IgD-negative memory B cell (primary cell): ENCODE measurements around the gene PACSIN1. TPM values are rescaled to one million over a fixed set of nuclear protein-coding genes. Genes with fewer than 3 reads are reported as not detected.

ENCODE experiments used
- H3K27ac Mint-ChIP-seq, 3 donors: one replicate each; pipeline ENCODE4 v1.8.0; 2020 to 2022; ENCODE audit warnings: mild to moderate bottlenecking in 3 of 3, mixed read lengths in 3 of 3, moderate library complexity in 1 of 3
- H3K27me3 Mint-ChIP-seq: one replicate; pipeline ENCODE4 v1.8.0; 2021; ENCODE audit warnings: mixed read lengths
- H3K36me3 Mint-ChIP-seq: one replicate; pipeline ENCODE4 v1.8.0; 2020; ENCODE audit warnings: mild to moderate bottlenecking, mixed read lengths
- H3K4me1 Mint-ChIP-seq, 3 donors: one replicate each; pipeline ENCODE4 v1.8.0; 2020 to 2022; ENCODE audit warnings: mixed read lengths in 3 of 3, mild to moderate bottlenecking in 1 of 3
- H3K4me3 Mint-ChIP-seq, 4 donors: one replicate each; pipeline ENCODE4 v1.8.0; 2020 to 2022; ENCODE audit warnings: mild to moderate bottlenecking in 4 of 4, mixed read lengths in 4 of 4, moderate library complexity in 3 of 4
- H3K9me3 Mint-ChIP-seq, 3 donors: one replicate each; pipeline ENCODE4 v1.8.0; 2020 to 2021; ENCODE audit warnings: mixed read lengths in 3 of 3, mild to moderate bottlenecking in 1 of 3
- polyA plus RNA-seq: library from polyadenylated mRNA; unstranded; fragments of 300-500 nt; fragmentation: Illumina TruSeq; gene quantifications from one replicate; pipeline ENCODE4 v1.2.3, GENCODE V29; 2021

Gene PACSIN1
- polyA plus RNA-seq, 1 donor from 2014 or later, result not detected

DNA sequence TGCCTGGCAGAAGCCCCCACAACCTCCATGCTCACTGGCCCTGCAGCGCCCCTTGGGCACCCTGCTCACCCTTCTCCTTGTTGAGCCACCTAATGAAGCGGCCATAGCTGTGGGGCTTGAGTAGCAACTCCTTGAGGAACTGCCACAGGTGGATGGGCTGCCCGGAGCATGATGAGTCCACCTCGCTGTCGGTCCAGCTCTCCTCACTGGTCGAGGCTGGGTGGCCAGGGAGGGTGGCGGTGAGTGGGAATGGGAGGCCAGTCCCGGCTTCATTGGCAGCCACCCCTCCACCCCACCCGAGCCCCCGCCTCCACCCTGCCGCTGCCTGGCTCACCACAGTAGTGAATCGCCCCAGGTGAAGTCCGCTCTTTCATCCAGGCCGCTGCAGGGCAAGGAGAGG is 73.3 kb downstream of the PACSIN1 start:
- Mint-ChIP-seq H3K4me1 (no peaks in the 10 kb centered on the region), H3K36me3 (no peaks in the 10 kb centered on the region), H3K27me3 (peaks cover 4% of the 10 kb centered on the region), H3K9me3 (no peaks in the 10 kb centered on the region), H3K27ac (no peak overlapping the region), H3K4me3 (no peak overlapping the region)

DNA sequence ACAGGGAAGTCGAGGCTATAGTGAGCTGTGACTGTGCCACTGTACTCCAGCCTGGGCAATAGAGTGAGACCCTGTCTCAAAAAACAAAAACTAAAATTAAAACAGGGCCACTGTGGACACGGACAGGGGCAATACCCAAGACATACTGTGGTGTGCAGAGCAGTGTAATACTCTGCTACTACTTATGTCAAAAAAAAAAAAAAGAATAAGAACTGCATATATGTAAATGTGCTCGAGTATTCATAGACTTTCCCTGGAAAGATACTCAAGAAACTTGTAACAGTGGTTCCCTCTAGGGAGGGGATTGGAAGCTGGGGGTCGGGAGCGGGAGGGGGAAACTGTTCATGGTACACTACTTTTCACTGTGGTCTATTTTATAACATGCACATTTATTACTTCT is 74.3 kb downstream of the PACSIN1 start:
- Mint-ChIP-seq H3K27me3 (peaks cover 4% of the 10 kb centered on the region), H3K9me3 (no peaks in the 10 kb centered on the region), H3K4me1 (no peaks in the 10 kb centered on the region), H3K36me3 (no peaks in the 10 kb centered on the region), H3K4me3 (no peak overlapping the region), H3K27ac (no peak overlapping the region)

DNA sequence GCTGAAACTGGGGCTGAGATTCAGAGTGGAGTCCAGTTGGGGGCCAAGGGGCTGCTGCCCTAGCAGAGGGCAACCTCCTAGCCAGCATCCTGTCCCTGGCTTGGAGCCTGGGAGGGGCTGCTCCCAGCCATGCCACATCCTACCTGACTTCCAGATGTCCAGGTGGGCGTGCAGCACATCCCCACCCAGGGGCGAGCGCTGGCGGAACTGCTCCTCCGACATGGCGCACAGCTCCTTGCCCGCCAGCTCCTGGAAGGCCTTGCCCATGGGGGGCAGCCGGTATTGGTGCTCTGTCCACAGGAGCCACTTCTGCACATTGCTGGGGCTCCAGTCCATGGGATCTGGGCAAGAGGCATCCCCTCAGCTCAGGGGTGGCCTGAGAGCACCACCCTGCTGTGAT is 75.0 kb downstream of the PACSIN1 start:
- Mint-ChIP-seq H3K27me3 (peaks cover 4% of the 10 kb centered on the region), H3K27ac (no peak overlapping the region), H3K9me3 (no peaks in the 10 kb centered on the region), H3K36me3 (no peaks in the 10 kb centered on the region), H3K4me3 (no peak overlapping the region), H3K4me1 (no peaks in the 10 kb centered on the region)

DNA sequence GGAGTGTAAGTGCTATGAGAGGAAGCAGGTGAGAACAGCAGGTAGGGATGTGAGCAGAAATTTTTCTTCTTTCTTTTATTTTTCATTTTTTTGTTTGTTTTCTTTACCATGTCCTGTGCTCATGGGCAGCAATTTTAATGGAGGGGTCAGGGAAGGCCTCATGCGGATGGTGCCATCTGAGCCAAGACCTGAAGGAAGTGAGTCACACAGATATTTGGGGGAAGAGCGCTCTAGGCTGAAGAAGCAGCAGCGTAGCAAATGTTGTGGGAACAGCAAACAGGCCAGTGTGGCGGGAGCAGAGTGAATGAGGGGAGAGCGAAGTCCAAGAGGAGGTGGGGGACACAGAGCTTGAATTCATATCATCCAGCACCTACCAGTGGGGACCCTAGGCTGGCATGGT is 77.5 kb downstream of the PACSIN1 start:
- no peaks in the 10 kb centered on the region for H3K9me3 Mint-ChIP-seq
- H3K36me3 Mint-ChIP-seq, result no peaks in the 10 kb centered on the region
- H3K27me3 Mint-ChIP-seq, result peaks cover 2% of the 10 kb centered on the region
- no peaks in the 10 kb centered on the region for H3K4me1 Mint-ChIP-seq
- H3K27ac Mint-ChIP-seq, result peak overlapping the region in 1 of 3 donors; percentile 77
- H3K4me3 Mint-ChIP-seq, result no peak overlapping the region

DNA sequence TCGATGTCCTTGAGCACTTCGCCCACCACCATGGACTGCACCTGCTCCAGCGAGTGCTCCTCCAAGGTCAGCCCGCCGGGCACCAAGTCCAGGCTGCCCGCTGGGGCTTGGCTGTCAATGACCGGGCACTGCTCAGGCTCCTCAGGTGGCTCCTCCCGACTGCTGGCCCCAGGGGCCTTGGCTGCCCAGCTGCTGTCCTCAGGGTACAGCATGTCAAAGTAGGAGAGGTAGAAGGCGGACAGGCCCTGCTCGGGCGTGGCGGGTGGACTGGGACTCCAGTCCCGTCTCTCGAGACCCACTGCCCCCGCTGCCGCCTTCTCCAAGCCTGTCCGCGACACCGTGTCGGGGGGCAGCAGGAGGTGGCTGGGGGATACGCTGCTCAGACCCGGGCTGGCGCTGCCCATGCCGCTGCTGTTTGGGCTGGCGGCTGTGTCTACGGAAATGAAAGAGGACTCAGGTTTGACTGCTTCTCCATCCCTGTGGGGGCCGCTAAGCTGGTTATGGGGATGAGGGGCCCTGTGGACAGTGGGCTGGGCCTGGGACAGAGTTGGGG is 78.3 kb downstream of the PACSIN1 start:
- H3K4me1 Mint-ChIP-seq, result no peaks in the 10 kb centered on the region
- no peak overlapping the region for H3K4me3 Mint-ChIP-seq
- no peaks in the 10 kb centered on the region for H3K36me3 Mint-ChIP-seq
- H3K9me3 Mint-ChIP-seq, result no peaks in the 10 kb centered on the region
- H3K27ac Mint-ChIP-seq, result peak overlapping the region in 1 of 3 donors; percentile 57
- peaks cover 2% of the 10 kb centered on the region for H3K27me3 Mint-ChIP-seq

DNA sequence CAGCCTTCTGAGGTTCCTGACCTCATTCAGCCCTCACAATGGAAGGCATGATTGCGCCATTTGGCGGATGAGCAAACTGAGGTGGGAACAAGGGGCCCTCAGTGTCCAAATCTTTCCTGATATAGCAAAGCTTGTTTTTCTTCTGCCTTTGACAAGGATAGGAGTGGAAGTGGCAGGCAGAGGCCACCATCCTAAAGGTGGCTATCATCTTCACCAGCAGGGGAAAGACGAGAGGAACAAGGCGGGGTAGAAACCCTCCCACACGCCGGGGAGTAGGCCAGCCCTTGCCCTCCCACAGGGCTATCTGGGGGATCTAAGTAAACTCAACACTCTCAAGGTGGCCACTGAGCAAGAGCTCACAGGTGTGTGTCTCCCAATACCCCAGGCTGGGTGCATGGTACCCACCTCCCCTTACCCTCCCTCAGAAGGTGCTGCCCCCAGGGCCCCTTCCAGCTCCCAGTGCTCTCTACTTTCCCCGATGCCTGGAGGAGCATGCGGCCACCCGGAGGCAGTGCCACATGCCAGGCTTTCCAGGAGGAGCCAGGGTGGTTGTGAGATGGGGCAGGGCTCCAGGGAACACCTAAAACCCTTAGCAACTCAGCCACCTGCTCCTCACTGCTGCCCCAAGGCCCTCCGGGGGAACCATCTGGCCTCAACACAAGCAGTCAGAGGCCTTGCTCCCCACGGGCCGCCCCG is 79.0 kb downstream of the PACSIN1 start:
- no peak overlapping the region for H3K4me3 Mint-ChIP-seq
- peaks cover 2% of the 10 kb centered on the region for H3K27me3 Mint-ChIP-seq
- H3K27ac Mint-ChIP-seq, result peak overlapping the region in 1 of 3 donors; percentile 57
- H3K9me3 Mint-ChIP-seq, result no peaks in the 10 kb centered on the region
- H3K36me3 Mint-ChIP-seq, result no peaks in the 10 kb centered on the region
- no peaks in the 10 kb centered on the region for H3K4me1 Mint-ChIP-seq

DNA sequence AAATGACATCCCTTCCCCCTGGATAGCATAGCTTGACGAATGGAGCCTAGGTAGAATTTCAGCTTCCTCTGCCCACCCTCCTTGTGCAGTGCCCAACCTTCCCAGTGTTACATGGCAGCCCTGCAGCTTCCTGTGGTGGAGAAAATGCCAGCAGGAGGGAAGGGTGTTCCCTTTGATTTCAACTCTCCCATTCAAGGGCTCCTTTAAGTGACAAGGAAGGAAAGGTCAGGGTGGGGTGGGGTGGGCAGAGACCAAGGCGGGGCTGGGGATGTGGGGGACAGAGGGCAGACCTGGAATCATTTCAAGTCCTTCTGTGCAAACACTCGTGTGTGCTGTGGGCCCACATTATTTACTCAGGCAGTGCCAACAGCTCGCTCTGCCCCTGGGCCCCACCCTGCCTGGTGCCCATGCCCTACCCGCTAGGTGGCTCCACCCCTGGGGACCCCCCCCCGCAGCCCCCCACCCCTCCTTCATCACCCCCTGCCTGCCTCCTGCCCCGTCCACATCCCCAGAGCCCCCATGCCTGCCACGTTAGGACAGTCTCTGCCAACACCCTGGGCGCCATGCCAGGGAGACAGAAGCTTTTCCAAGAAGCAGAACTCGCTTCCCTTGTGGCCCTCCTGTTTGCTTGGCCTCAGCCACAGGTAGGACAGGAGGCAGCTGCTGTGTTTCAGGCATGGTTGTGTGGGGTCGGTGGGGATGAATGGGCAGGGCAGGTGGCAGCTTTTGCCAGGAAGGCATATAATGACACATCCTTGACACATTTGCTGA is 80.9 kb downstream of the PACSIN1 start:
- H3K36me3 Mint-ChIP-seq, result no peaks in the 10 kb centered on the region
- no peak overlapping the region for H3K4me3 Mint-ChIP-seq
- H3K27ac Mint-ChIP-seq, result no peak overlapping the region

DNA sequence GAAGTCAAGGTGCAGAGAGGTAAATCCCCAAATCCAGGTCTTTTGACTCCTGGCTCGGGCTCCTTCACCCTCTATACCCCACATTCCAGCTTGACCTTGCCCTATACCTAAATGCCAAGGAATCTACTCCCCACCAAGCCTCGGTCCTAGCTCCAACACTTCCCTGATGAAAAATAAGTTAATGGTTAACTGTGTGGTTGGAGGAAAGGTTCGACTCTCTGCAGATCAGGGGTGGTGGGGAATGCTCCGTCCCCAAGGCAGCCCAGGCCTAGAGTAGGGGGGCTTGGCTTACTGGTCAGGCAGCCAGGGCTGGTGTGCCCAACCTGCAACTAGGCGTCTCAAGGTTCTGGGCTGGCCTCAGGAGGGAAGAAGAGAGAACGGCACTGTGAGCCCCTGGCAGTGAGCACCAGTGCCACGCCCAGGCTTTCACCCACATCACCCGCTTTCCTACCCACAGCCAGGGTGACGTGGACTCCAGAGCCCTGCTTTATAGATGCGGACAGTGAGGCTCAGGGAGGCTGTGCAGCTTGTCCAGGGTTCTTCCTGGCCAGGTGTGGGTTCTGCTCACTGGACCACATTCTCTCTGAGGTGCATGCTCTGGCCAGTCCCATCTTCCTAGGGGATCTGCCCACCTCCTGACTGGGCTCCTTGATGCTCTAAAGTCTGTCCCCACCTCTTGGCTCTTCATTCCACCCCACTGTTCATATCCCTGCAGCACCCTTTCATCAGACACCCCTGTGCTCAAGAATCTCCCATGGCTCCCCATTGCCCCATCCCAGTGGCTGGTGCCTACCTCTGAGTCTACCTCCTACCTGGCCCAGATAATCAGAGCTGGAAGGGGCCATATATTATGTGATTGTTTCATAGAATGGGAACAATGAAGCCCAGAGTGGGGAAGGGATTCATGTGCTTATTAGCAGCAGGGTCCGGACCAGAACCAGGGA is 82.1 kb downstream of the PACSIN1 start:
- Mint-ChIP-seq H3K4me3 (no peak overlapping the region), H3K36me3 (no peaks in the 10 kb centered on the region)

More for the DNA sequence above, 80.9 kb downstream of the PACSIN1 start:
- H3K27me3 Mint-ChIP-seq, result peaks cover 2% of the 10 kb centered on the region
- no peaks in the 10 kb centered on the region for H3K4me1 Mint-ChIP-seq
- H3K9me3 Mint-ChIP-seq, result no peaks in the 10 kb centered on the region

DNA sequence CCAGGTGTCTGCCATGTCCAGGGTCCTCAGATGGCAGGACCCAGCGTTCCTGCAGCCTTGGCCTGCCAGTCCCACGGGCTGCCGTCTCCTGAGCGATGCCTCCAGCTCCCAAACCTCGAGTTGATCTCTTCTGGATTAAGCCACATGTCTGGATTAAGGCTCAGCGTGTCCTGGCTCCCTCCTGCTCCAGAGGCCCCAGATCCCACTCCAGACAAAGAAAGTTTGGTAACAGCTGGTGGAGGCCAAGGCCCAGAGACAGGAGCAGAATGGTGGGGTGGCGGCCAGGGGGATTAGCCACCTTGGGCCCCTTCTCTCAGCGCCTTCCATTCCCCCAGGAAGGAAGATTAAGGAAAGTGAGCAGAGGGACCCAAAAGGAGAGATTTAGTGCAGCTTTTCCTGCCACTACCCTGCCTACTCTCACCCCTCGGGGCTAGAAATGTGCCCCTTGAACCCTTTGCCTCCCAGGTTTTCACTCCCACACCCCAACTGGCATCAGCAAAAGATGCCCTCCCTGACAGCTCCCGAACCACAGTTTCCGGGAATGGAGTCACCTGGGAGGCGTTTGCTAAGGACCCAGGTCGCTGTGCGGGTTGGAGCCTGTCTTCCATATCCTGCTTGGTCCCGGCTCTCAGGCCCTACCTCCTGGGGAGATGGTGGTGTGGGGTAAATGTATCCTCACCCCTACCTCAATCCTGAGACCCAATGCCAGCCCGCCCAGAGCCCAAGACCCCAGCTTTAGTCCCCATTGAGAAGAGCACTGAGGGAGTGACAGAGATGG is 83.3 kb downstream of the PACSIN1 start:
- Mint-ChIP-seq H3K4me1 (peaks cover 0 to 6% (median 3%) of the 10 kb centered on the region in 3 donors), H3K27ac (no peak overlapping the region)

More for the DNA sequence above, 82.1 kb downstream of the PACSIN1 start:
- H3K27ac Mint-ChIP-seq, result no peak overlapping the region
- peaks cover 7% of the 10 kb centered on the region for H3K27me3 Mint-ChIP-seq
- no peaks in the 10 kb centered on the region for H3K4me1 Mint-ChIP-seq
- no peaks in the 10 kb centered on the region for H3K9me3 Mint-ChIP-seq

DNA sequence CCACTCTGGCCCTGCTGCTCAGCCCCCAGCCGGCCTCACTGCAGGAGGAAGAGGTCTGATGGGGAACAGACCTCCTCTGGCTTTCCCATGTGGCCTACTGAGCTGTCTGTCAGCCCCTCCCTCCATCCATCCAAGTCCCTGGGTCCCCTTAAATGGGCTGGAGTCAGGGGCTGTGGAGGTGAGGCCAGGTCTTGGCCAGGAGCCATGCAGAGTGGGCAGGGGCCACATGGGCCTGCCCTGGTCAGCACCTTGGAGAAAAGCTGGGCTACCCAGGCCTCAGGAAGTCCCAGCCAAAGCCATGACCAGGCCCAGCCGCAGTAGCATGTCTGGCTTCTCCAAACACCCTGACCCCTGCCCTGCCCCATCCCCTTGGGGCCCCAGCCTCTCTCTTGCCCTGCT is 83.9 kb downstream of the PACSIN1 start:
- Mint-ChIP-seq H3K27ac (no peak overlapping the region), H3K36me3 (no peaks in the 10 kb centered on the region), H3K27me3 (peaks cover 5% of the 10 kb centered on the region), H3K4me1 (peaks cover 0 to 6% (median 3%) of the 10 kb centered on the region in 3 donors), H3K9me3 (no peaks in the 10 kb centered on the region), H3K4me3 (no peak overlapping the region)

More for the DNA sequence above, 83.3 kb downstream of the PACSIN1 start:
- Mint-ChIP-seq H3K9me3 (no peaks in the 10 kb centered on the region), H3K4me3 (no peak overlapping the region), H3K27me3 (peaks cover 5% of the 10 kb centered on the region), H3K36me3 (no peaks in the 10 kb centered on the region)

DNA sequence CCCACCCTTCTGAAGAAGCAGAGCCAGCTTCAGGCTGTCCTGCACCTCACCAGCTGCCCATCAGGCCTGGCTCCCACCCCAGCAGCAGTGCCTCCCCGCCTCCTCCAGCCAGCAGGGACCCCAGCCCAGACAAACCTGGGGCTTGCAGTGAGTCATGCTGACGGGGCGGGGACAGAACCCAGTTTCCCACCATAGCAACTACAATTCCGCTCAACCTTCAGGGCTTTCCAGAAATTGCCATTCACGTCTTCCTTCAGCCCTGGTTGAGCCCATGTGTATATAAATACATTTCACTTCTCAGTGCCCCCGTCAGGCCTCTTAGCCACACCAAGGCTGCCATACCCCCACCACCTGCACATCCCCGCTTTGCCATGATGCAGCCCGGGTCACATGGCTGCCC is 85.8 kb downstream of the PACSIN1 start:
- Mint-ChIP-seq H3K27me3 (peaks cover 6% of the 10 kb centered on the region), H3K4me3 (no peak overlapping the region), H3K27ac (peak overlapping the region in 1 of 3 donors; percentile 73), H3K9me3 (no peaks in the 10 kb centered on the region), H3K4me1 (peaks cover 0 to 6% (median 3%) of the 10 kb centered on the region in 3 donors), H3K36me3 (no peaks in the 10 kb centered on the region)

DNA sequence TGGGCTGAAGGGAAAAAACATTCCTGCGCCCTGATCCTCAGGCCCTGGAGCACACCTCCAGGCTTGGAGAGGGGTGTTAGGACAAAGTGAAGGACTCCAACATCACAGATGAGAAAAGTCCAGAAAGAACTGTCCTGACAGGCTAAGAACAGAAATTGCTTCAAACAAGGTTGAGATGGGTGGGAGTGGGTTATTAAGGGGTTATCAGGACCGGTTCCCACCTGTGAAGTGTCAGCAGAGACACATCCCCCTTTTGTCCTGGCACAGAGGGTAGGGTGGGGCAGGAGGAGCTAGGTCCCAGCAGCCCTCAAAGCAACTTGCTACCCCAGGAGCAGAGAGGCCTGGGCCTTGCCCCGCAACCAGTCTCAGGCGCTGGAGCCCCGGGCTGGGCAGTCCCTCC is 86.7 kb downstream of the PACSIN1 start:
- H3K27ac Mint-ChIP-seq, result no peak overlapping the region
- H3K27me3 Mint-ChIP-seq, result peaks cover 6% of the 10 kb centered on the region
- H3K36me3 Mint-ChIP-seq, result no peaks in the 10 kb centered on the region
- H3K9me3 Mint-ChIP-seq, result peaks cover 0 to 3% (median 0%) of the 10 kb centered on the region in 3 donors
- H3K4me3 Mint-ChIP-seq, result no peak overlapping the region
- H3K4me1 Mint-ChIP-seq, result peaks cover 0 to 6% (median 3%) of the 10 kb centered on the region in 3 donors

DNA sequence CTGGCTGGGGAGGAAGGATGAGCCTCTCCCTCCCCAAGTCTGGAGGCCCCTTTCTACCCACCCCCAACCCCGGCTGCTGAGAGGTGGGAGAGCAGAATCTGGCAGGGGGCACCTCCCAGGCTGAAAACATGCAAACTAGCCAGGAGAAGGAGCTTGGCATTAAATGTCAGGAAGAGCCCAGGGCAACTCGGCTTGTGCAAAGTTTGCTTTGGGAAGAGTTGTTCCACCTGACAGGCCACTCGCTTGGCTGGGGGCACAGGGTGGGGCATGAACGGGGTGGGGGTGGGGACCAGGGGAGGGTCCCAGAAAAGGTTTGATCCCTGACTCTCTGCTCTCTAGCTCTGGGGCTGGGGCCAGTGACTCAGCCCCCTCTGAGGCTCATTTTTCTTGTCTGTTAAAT is 87.3 kb downstream of the PACSIN1 start:
- Mint-ChIP-seq H3K27ac (no peak overlapping the region), H3K27me3 (peaks cover 6% of the 10 kb centered on the region), H3K4me3 (no peak overlapping the region), H3K9me3 (peaks cover 0 to 5% (median 0%) of the 10 kb centered on the region in 3 donors), H3K36me3 (no peaks in the 10 kb centered on the region), H3K4me1 (peaks cover 0 to 6% (median 3%) of the 10 kb centered on the region in 3 donors)

DNA sequence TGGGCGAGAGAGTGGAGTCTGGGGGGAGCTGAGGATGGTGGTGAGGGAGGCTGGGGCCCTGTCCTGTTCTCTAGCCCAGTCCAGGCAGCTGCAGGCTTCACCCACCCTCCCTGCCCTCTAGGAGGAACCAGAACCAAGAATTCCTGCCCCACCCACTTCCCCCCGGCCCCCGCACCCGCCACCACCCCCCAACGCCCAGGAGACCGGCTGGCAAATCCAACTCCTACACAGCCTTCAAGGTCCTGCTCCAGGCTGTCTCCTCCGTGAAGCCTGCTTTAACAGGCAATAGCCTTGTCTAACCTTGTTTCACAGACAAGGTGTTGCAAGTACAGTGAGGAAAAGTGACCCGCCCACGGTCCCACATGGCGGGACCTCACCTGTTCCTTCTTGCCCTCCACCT is 87.9 kb downstream of the PACSIN1 start:
- H3K27ac Mint-ChIP-seq, result no peak overlapping the region
- H3K4me1 Mint-ChIP-seq, result peaks cover 0 to 6% (median 3%) of the 10 kb centered on the region in 3 donors
- peaks cover 0 to 5% (median 0%) of the 10 kb centered on the region in 3 donors for H3K9me3 Mint-ChIP-seq
- no peak overlapping the region for H3K4me3 Mint-ChIP-seq
- H3K36me3 Mint-ChIP-seq, result no peaks in the 10 kb centered on the region
- peaks cover 6% of the 10 kb centered on the region for H3K27me3 Mint-ChIP-seq
